K562 (cell line): ENCODE data around the gene PSORS1C1. TPM values are rescaled to one million over a fixed set of nuclear protein-coding genes. Genes with fewer than 3 reads are reported as not detected.

Experiments used
- ATAC-seq: fragments of 200-7000 bp; cut with Tn5 transposase; 3 replicates; pipeline ENCODE4 v1.9.1; 2020; ENCODE audit warnings: moderate library complexity
- BruUV-seq: library from RNA; stranded (reverse); fragments of 400-500 nt; replicated peaks from 2 replicates; lab custom pipeline; 2021; lab: Mats Ljungman, UMichigan
- CTCF ChIA-PET: fragments of 300-600 bp; formaldehyde crosslinking; extraction: SDS; loops from one replicate; lab custom pipeline; 2021; ENCODE audit warnings: low intra/inter-chr PET ratio; lab: Yijun Ruan, JAX
- POLR2A ChIA-PET: fragments of 300-600, 350-650 bp; sonication (Branson Sonifier 250); formaldehyde crosslinking; extraction: SDS; loops from one replicate; lab custom pipeline; 2021; ENCODE audit warnings: antibody characterized with exemption, inconsistent platforms; lab: Yijun Ruan, JAX
- DNase-seq, 4 experiments: peaks; one replicate each; pipeline versions ENCODE4 v3.0.0 to v3.0.0-alpha.2; 2011 to 2018; ENCODE audit warnings: low spot score in 3 of 4, mixed read lengths in 3 of 4; ENCODE audit errors: extremely low read depth in 1 of 4
- FAIRE-seq: peaks from 2 replicates; lab custom pipeline; 2011; peaks lifted over from hg19 to GRCh38; lab: Jason Lieb, UNC
- H2AFZ ChIP-seq: 2 replicates; pipeline ENCODE4 v1.6.0; 2011; ENCODE audit warnings: low read depth, low read length, control low read depth, inconsistent platforms
- H3K27ac ChIP-seq: fragments of 200-600 bp; 3 replicates; pipeline ENCODE4 v1.8.0; 2011; ENCODE audit warnings: low read depth, mild to moderate bottlenecking, control low read depth, inconsistent platforms, low read length, moderate library complexity, mixed read lengths; ENCODE audit errors: extremely low read depth
- H3K27me3 ChIP-seq, 2 experiments: fragments of 300-600 bp in 1 of 2; 2 replicates in 1 of 2; 3 replicates in 1 of 2; pipeline versions ENCODE4 v1.6.0 to v1.8.0; 2011; ENCODE audit warnings: inconsistent platforms in 2 of 2, low read length in 2 of 2, mild to moderate bottlenecking in 1 of 2, mixed read lengths in 1 of 2, moderate library complexity in 1 of 2; ENCODE audit not compliant: control insufficient read depth in 2 of 2, insufficient read depth in 2 of 2
- H3K36me3 ChIP-seq: fragments of 300-600 bp; 3 replicates; pipeline ENCODE4 v1.8.0; 2011; ENCODE audit warnings: mild to moderate bottlenecking, low read length, inconsistent platforms; ENCODE audit not compliant: control insufficient read depth, insufficient read depth
- H3K4me1 ChIP-seq, 2 experiments: fragments of 200-600 bp in 1 of 2; replicated peaks in 1 of 2; 2 replicates in 1 of 2; 3 replicates in 1 of 2; pipeline versions ENCODE4 v1.5.1 to v1.8.0; 2011; ENCODE audit warnings: inconsistent platforms in 2 of 2, low read length in 2 of 2, mild to moderate bottlenecking in 1 of 2, mixed read lengths in 1 of 2, moderate library complexity in 1 of 2; ENCODE audit not compliant: control insufficient read depth in 2 of 2, insufficient read depth in 2 of 2
- H3K4me2 ChIP-seq: 2 replicates; pipeline ENCODE4 v1.6.1; 2011; ENCODE audit warnings: low read length, control low read depth, inconsistent platforms, mixed read lengths; ENCODE audit not compliant: insufficient read depth
- H3K4me3 ChIP-seq: fragments of 200-600 bp; sonication (generic), shearing (Covaris generic); 2 replicates; pipeline ENCODE4 v1.5.1; 2016; ENCODE audit warnings: control low read depth, inconsistent platforms
- H3K79me2 ChIP-seq: fragments of 200-600 bp; 3 replicates; pipeline ENCODE4 v1.8.0; 2011; ENCODE audit warnings: low read length, inconsistent platforms; ENCODE audit not compliant: control insufficient read depth, insufficient read depth
- H3K9ac ChIP-seq, 2 experiments: 2 replicates each; pipeline versions ENCODE4 v1.6.0 to v1.6.1; 2011; ENCODE audit warnings: low read depth in 2 of 2, low read length in 2 of 2, control low read depth in 1 of 2, inconsistent platforms in 1 of 2, mild to moderate bottlenecking in 1 of 2, mixed read lengths in 1 of 2; ENCODE audit not compliant: insufficient read depth in 1 of 2
- H3K9me1 ChIP-seq: one replicate; pipeline ENCODE4 v1.6.0; 2011; ENCODE audit warnings: inconsistent platforms, mild to moderate bottlenecking, low read length, moderate library complexity; ENCODE audit not compliant: control insufficient read depth, insufficient read depth
- H3K9me3 ChIP-seq: replicated peaks from 2 replicates; pipeline ENCODE4 v1.5.1; 2011; ENCODE audit warnings: low read depth, low read length, inconsistent platforms; ENCODE audit not compliant: control insufficient read depth, insufficient read depth
- H4K20me1 ChIP-seq: replicated peaks from 2 replicates; pipeline ENCODE4 v1.6.1; 2011; ENCODE audit warnings: low read length, inconsistent platforms, mixed read lengths; ENCODE audit not compliant: control insufficient read depth, insufficient read depth
- BRCA1 ChIP-seq, 2 experiments: fragments of 450-650 bp in 1 of 2; sonication (generic) in 1 of 2; formaldehyde crosslinking in 1 of 2; IDR thresholded peaks; 2 replicates each; pipeline versions ENCODE4 v1.5.0 to v1.6.1; 2017 to 2020; ENCODE audit warnings: mild to moderate bottlenecking in 1 of 2, missing genetic modification reagents in 1 of 2
- CBX8 ChIP-seq: fragments of 200-600 bp; sonication (generic); IDR thresholded peaks from 2 replicates; pipeline ENCODE4 v1.6.1; 2012; ENCODE audit warnings: borderline replicate concordance, mixed run types, low read depth, mild to moderate bottlenecking, moderate library complexity, mixed read lengths, low read length, control low read depth, inconsistent platforms; ENCODE audit not compliant: poor library complexity, severe bottlenecking; ENCODE audit errors: extremely low read depth
- EP300 ChIP-seq: IDR thresholded peaks from 2 replicates; pipeline ENCODE4 v1.6.1; 2012; ENCODE audit warnings: low read length, improper control_type of control experiment
- HDAC2 ChIP-seq: fragments of 450-650 bp; IDR thresholded peaks from 2 replicates; pipeline ENCODE4 v1.6.1; 2016; ENCODE audit warnings: mild to moderate bottlenecking
- HDAC3 ChIP-seq: fragments of 450-650 bp; IDR thresholded peaks from 2 replicates; pipeline ENCODE4 v1.6.1; 2018; ENCODE audit warnings: borderline replicate concordance, mild to moderate bottlenecking, moderate library complexity; ENCODE audit not compliant: partially characterized antibody
- NFIC ChIP-seq: fragments of 450-650 bp; IDR thresholded peaks from 2 replicates; pipeline ENCODE4 v1.6.1; 2017; ENCODE audit warnings: mild to moderate bottlenecking, inconsistent platforms
- PYGO2 ChIP-seq: fragments of 450-650 bp; IDR thresholded peaks from 2 replicates; pipeline ENCODE4 v1.6.1; 2016; ENCODE audit warnings: mild to moderate bottlenecking, missing genetic modification characterization, moderate library complexity, missing compliant biosample characterization
- SRSF9 ChIP-seq: fragments of 200-400 bp; formaldehyde crosslinking; IDR thresholded peaks from 2 replicates; pipeline ENCODE4 v1.6.1; 2017; ENCODE audit warnings: low read depth, low read length, borderline replicate concordance
- TGIF2 ChIP-seq: sonication (generic); formaldehyde crosslinking; IDR thresholded peaks from 2 replicates; pipeline ENCODE4 v1.8.1; 2022; ENCODE audit warnings: mild to moderate bottlenecking, missing genetic modification reagents, moderate library complexity
- XRCC3 ChIP-seq: fragments of 450-650 bp; IDR thresholded peaks from 2 replicates; pipeline ENCODE4 v1.6.1; 2017; ENCODE audit warnings: mild to moderate bottlenecking, moderate library complexity
- ZNF282 ChIP-seq: sonication (generic); formaldehyde crosslinking; IDR thresholded peaks from 2 replicates; pipeline ENCODE4 v1.8.1; 2023; ENCODE audit warnings: missing genetic modification reagents
- ZNF347 ChIP-seq: fragments of 450-650 bp; formaldehyde crosslinking; IDR thresholded peaks from 2 replicates; pipeline ENCODE4 v1.4.0; 2020; ENCODE audit warnings: low read depth, mild to moderate bottlenecking, moderate library complexity
- ZNF717 ChIP-seq: fragments of 250-450 bp; sonication (Bioruptor Pico); IDR thresholded peaks from 2 replicates; pipeline ENCODE4 v1.5.0; 2021
- WGBS: fragments of 100-300 bp; shearing (Covaris generic); methylation state at CpG from one replicate; pipeline ENCODE4 v1.1.6; 2016; ENCODE audit warnings: low coverage, mixed read lengths; ENCODE audit not compliant: insufficient coverage; ENCODE audit errors: missing lambda C conversion rate; 5-methylcytosine and 5-hydroxymethylcytosine counted together
- in situ Hi-C: fragments of 300-500 bp; cut with MboI; formaldehyde crosslinking; loops from 4 replicates; pipeline ENCODE4 v1.15.0; 2018; ENCODE audit warnings: inconsistent platforms, mixed read lengths
- intact Hi-C: fragments of 100-400 bp; cut with micrococcal nuclease; formaldehyde crosslinking; loops from 2 replicates; pipeline ENCODE4 v1.14.2; 2022
- polyA plus RNA-seq, 8 experiments: library from polyadenylated mRNA; depleted of rRNA in 4 of 8; stranded (reverse) in 5 of 8; unstranded in 3 of 8; fragments of >200 nt; fragmentation: Nextera tagmentation in 2 of 8; fragmentation: Illumina TruSeq in 1 of 8; extraction: Ambion mirVana in 2 of 8; extraction: Trizol in 1 of 8; gene quantifications; 2 replicates each; pipeline versions ENCODE4 v1.2.1 to v1.2.3, GENCODE V29; 2011 to 2014; ENCODE audit warnings: inconsistent platforms in 1 of 8, missing spikeins in 1 of 8
- total RNA-seq, 7 experiments: library from RNA; depleted of rRNA in 6 of 7; stranded (reverse); fragments of >200 nt in 6 of 7; fragmentation: Illumina TruSeq in 2 of 7; extraction: Trizol in 2 of 7; gene quantifications; 2 replicates each; pipeline versions ENCODE4 v1.2.1 to v1.2.3, GENCODE V29; 2011 to 2021; ENCODE audit warnings: low replicate concordance in 1 of 7
- TF ChIP-seq, protein P1 (sequence below): fragments of 250-450 bp; sonication (Bioruptor Pico); IDR thresholded peaks from 2 replicates; pipeline ENCODE4 v1.8.0; 2021; ENCODE audit warnings: borderline replicate concordance, mild to moderate bottlenecking, moderate library complexity; ENCODE audit not compliant: poor library complexity, severe bottlenecking

Gene PSORS1C1
- total and polyA plus RNA-seq, 9 of the 15 experiments (the other 6 are each of a cell fraction or from before 2014, with no cell fraction given) = 0.11 TPM; not detected in 8

- FAIRE-seq = no peak
- Histone ChIP-seq H3K36me3 (no peaks in the 10 kb centered on the region), H3K9me1 (no peaks in the 10 kb centered on the region), H3K4me1 (peaks cover 5 to 16% of the 10 kb centered on the region in 2 experiments), H3K9me3 (no peaks in the 10 kb centered on the region), H2AFZ (peak overlapping the region; percentile 41), H3K9ac (no peak overlapping the region), H3K4me3 (no peak overlapping the region), H3K27ac (no peak overlapping the region), H3K27me3 (peaks cover 0 to 9% of the 10 kb centered on the region in 2 experiments; a peak in 2 of 5 replicates), H4K20me1 (no peaks in the 10 kb centered on the region), H3K79me2 (no peaks in the 10 kb centered on the region), H3K4me2 (no peak overlapping the region)
- DNase-seq = no peak
- ChIA-PET POLR2A (interaction anchor here (0.5 kb wide), 1 partner anchor 69 kb away, joined by 4 read pairs; no protein-coding TSS in a partner anchor), CTCF (interaction anchor here (0.5 kb wide), 1 partner anchor 101 kb away, joined by 3 read pairs; no protein-coding TSS in a partner anchor)
- intact Hi-C loops = no loop called here
- WGBS = 61% methylated on average over 6 of the region's 6 CpGs
- TF ChIP-seq NFIC (peak; percentile 55), HDAC3 (no peak)
- TF ChIP-seq, protein P1, sequence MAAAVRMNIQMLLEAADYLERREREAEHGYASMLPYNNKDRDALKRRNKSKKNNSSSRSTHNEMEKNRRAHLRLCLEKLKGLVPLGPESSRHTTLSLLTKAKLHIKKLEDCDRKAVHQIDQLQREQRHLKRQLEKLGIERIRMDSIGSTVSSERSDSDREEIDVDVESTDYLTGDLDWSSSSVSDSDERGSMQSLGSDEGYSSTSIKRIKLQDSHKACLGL (CRISPR knock-in tag) = no peak
- in situ Hi-C loops = no loop called here
- BruUV-seq = no TSS peak
- ATAC-seq = no peak
Observed at GRCh38 chr6:31090973-31091364, 23.6 kb upstream of the PSORS1C1 start.

DNA sequence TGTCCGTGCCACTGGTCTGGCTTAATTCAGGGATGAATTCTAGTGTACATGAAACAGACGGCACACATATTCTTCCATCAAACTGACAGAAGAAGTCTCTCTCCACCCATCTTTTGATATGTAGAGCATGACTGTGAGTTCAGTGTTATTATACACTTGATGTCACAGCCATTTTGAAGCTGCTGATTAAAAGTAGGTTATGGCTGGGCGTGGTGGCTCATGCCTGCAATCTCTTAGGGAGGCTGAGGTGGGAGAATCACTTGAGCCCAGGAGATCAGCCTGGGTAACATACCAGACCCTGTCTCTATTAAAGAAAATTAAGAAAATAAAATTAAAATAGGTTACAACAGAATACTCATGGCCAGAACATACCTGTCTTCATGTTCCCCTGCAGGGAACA lies 22.9 kb upstream of the PSORS1C1 start:
- BruUV-seq = no TSS peak

More for the DNA sequence above, 22.9 kb upstream of the PSORS1C1 start:
- H4K20me1 ChIP-seq = no peaks in the 10 kb centered on the region
- in situ Hi-C loops (no loop called here), intact Hi-C loops (no loop called here)
- no peak for DNase-seq
- POLR2A ChIA-PET = interaction anchor here (0.6 to 1.0 kb wide), 5 partner anchors 8 to 434 kb away, joined by 3 read pairs; partner anchors contain the start of gene C6orf15
- CTCF ChIA-PET = no interaction called here
- no peak for FAIRE-seq
- no peaks in the 10 kb centered on the region for H3K36me3 ChIP-seq
- H3K4me1 ChIP-seq = peaks cover 0 to 10% of the 10 kb centered on the region in 2 experiments; a peak in 4 of 5 replicates
- ATAC-seq = no peak
- no peaks in the 10 kb centered on the region for H3K79me2 ChIP-seq
- peak overlapping the region; percentile 61; the same call in 1 of the 2 replicates for H2AFZ ChIP-seq
- H3K4me2 ChIP-seq = no peak overlapping the region
- H3K9me1 ChIP-seq = no peaks in the 10 kb centered on the region
- H3K9ac ChIP-seq = no peak overlapping the region
- 14% methylated on average over 3 of the region's 3 CpGs for WGBS
- peaks cover 0 to 13% of the 10 kb centered on the region in 2 experiments; a peak in 2 of 5 replicates for H3K27me3 ChIP-seq
- H3K27ac ChIP-seq = no peak overlapping the region
- no peaks in the 10 kb centered on the region for H3K9me3 ChIP-seq
- H3K4me3 ChIP-seq = no peak overlapping the region
- TF ChIP-seq XRCC3 (no peak), SRSF9 (no peak), ZNF717 (CRISPR knock-in tag) (no peak), PYGO2 (no peak), TGIF2 (CRISPR knock-in tag) (no peak), EP300 (no peak), BRCA1 (IDR thresholded peaks at IDR 0.05) (no peak), BRCA1 (CRISPR knock-in tag; IDR thresholded peaks at IDR 0.05) (no peak), CBX8 (no peak), HDAC2 (no peak), ZNF282 (CRISPR knock-in tag) (no peak), ZNF347 (CRISPR knock-in tag) (no peak)
